Measurements from ENCODE around the gene SUMF2.
"Not testable (repeated sequence)": the region's sequence is repeated elsewhere in the genome, so short reads cannot be mapped to it uniquely, and the experiment has no call there.

SUMF2 gene

DNA sequence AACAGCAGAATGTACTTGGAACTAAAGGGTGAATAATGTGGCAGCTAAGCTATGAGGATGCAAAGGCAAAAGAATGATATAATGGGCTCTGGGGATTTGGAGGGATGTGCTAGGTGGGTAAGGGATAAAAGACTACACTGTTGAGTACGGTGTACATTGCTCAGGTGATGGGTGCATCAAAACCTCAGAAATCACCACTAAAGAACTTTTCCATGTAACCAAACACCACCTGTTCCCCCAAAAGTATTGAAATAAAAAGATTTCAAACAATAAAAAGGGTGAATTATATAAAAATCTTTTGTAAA lies 43.8 kb downstream of the SUMF2 start:
- DNase-seq = no peak

DNA sequence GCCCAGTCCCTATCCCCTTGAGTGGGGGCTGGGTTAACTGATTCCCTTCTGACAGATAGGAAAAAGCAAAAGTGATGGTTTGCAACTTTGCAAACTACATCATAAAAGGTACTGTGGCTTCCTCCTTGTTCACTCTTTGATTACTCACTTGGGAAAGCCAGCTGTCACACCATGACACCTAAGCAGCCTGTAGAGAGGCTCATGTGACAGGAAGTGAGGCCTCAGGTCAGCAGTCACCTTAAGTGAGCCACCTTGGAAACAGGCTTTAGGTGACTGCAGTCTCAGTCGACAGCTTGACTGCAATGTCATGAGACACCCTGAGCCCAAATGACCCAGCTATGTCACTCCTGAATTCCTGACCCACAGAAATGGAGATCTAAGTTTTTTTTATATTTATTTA lies 46.5 kb downstream of the SUMF2 start:
- no peak for DNase-seq

DNA sequence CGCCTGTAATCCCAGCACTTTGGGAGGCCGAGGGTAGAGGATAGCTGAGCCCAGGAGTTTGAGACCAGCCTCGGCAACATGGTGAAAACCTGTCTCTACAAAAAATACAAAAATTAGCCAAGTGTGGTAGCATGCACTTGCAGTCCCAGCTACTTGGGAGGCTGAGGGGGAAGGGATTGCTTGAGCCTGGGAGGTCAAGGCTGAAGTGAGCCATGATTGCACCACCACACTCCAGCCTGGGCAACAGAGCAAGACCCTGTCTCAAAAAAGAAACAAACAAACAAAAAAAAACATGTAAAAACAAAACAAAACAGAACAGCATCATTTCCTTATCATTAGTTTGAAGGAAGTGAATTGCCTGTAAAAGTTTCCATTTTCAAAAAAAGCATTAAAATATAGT lies 48.2 kb downstream of the SUMF2 start:
- DNase-seq = not testable (repeated sequence)

DNA sequence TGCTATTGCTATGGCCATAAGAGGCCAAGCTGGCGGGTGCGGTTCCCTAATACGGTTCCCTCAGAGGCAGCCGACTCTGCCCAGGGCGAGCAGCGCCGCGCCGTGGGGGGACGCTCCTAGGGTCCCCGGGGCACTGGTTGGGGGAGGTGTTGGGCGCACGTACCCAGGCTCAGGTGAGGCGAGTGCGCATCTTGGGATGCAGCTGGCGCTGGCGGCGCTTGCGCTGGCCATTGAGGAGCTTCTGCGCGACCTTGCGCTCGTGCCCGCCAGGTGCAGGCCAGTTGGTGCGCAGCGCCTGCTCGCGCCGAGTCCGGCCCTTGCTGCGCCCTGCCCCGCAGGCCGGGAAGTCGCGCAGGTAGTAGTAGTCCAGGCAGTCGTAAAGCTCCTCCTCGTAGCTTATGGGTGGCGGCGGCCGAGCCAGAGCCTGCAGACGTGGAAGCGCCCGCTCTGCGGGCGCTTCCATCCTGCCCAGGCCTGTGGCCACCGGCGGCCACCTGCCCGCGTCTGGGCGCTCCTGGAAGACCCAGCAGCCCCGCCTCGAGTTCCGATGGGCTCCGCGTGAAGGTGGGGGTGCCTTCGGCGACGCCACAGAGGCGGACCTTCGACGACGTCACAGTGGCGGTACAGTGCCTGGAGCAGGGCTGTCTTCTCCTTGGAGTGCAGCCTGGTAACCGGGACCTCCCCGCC lies 51.9 kb downstream of the SUMF2 start, which contains the start of gene NUPR2:
TSS of gene NUPR2 (minus strand) at position 566 of the 687 bp plus-strand sequence. CDS start at position 463, 103 bp downstream.
- DNase-seq = peak in 2 of 3 experiments; percentile 42 to 55

DNA sequence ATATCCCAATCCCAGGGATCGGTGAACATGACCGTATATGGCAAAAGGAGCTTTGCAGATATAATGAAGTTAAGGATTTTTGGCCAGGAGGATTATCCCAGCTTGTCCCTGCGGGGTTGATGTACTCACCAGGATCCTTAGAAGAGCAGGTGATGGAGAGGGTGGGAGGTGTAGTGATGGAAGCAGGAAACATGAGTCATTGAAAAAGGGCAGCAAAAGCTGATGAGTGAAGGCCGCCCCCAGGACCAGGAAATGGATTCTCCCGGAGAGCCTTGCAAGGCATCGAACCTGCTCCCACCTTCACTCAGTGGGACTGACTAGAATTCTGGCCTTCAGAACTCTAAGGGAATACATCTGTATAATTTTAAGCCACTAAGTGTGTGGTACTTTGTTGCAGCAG lies 57.4 kb downstream of the SUMF2 start:
- DNase-seq = no peak

DNA sequence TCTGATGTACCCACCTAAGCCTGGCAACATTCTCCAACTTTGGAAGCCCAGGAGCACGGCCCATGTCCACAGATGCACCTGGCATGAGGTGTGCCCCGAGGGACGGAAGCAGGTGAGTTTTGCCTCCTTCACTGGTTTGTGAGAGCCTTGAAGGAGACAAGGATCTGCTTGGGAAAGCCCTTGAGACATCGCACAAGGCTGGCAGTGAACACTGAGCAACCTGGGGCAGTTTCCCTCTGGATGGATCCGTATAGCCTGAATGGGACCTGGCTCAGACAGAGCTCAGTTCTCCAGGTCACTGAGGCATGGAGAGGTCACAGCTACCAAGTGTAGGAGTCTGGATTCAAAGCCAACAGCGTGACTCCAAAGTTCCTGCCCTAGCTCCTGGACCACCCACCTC lies 60.9 kb downstream of the SUMF2 start:
- DNase-seq = no peak

DNA sequence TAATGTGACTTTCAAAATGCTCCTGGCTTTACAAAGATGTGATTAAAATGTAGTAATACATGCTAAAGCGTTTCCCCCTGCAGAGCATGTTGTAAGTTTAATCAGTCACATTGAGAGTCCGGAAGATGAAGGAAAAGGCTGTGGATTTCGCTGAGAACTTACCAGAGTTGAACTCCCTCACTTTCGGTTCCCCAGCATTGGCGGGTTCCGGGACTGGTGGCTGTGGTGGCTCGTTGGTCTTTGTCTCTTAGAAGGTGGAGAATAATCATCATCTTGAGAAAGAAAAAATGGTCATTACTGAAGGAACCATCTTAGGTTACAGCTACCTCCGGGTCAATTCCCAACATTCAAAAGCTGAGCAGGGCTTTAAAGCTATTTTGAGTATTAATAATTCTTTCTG lies 61.7 kb downstream of the SUMF2 start:
- no peak for DNase-seq

DNA sequence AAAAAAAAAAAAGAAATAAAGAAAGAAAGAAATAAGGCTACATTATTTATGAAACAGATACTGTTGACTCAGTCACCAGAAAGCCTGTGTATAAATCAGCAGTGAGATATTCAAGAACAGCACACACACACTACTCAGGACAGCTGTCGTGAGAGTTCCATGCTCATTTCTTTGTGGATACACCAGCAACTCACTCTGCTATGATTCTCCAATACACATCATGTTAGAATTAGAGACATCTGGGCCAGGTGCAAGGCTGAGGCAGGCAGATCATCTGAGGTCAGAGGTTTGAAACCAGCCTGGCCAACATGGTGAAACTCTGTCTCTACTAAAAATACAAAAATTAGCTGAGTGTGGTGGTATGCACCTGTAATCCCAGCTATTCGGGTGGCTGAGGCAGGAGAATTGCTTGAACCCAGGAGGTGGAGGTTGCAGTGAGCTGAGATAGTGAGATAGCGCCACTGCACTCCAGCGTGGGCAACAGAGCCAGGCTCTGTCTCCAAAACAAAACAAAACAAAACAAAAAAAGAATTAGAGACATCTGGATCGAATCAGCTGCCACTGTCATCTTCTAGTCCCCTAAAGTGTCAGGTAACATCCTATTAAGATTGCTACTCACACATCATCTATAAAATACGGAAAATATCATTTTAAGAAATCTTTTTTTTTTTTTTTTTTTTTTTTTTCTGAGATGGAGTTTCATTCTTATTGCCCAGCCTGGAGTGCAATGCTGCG lies 63.3 kb downstream of the SUMF2 start:
- DNase-seq = no peak
